IMR-90 (cell line): Measurements from ENCODE around the gene KLK1. TPM values are rescaled to one million over a fixed set of nuclear protein-coding genes. Genes with fewer than 3 reads are reported as not detected.

Experiments
- ATAC-seq: fragments of 200-7000 bp; cut with Tn5 transposase; 2 replicates; pipeline ENCODE4 v1.9.1; 2020; ENCODE audit warnings: low read depth, mild to moderate bottlenecking, moderate library complexity
- BruUV-seq: library from RNA; stranded (reverse); fragments of 400-500 nt; replicated peaks from 2 replicates; lab custom pipeline; 2021; lab: Mats Ljungman, UMichigan
- CTCF ChIA-PET: fragments of 300-600 bp; formaldehyde crosslinking; extraction: SDS; loops from one replicate; lab custom pipeline; 2021; ENCODE audit warnings: antibody characterized with exemption; lab: Yijun Ruan, JAX
- POLR2A ChIA-PET: fragments of 300-600 bp; sonication (Branson Sonifier 250); formaldehyde crosslinking; loops from one replicate; lab custom pipeline; 2022; ENCODE audit warnings: antibody characterized with exemption; ENCODE audit not compliant: unreplicated experiment; lab: Charles Lee
- DNase-seq: peaks from one replicate; pipeline ENCODE4 v3.0.0; 2013
- H2AFZ ChIP-seq: replicated peaks from 2 replicates; pipeline ENCODE3; 2013; ENCODE audit warnings: low read length, mild to moderate bottlenecking; ENCODE audit not compliant: poor library complexity
- H2AK5ac ChIP-seq: 2 replicates; pipeline ENCODE4 v1.6.1; 2013; ENCODE audit warnings: low read depth, low read length, inconsistent platforms
- H2AK9ac ChIP-seq: replicated peaks from 2 replicates; pipeline ENCODE3; 2013; ENCODE audit warnings: mild to moderate bottlenecking, low read depth, low read length, moderate library complexity; ENCODE audit not compliant: poor library complexity
- H2BK120ac ChIP-seq: 2 replicates; pipeline ENCODE4 v1.6.1; 2013; ENCODE audit warnings: low read depth, low read length, inconsistent platforms
- H2BK15ac ChIP-seq: 3 replicates; pipeline ENCODE4 v1.6.1; 2013; ENCODE audit warnings: low read depth, low read length, inconsistent platforms
- H2BK20ac ChIP-seq: 2 replicates; pipeline ENCODE4 v1.6.1; 2013; ENCODE audit warnings: low read depth, mild to moderate bottlenecking, inconsistent platforms, low read length, moderate library complexity
- H2BK5ac ChIP-seq: 2 replicates; pipeline ENCODE4 v1.6.1; 2013; ENCODE audit warnings: mild to moderate bottlenecking, low read depth, low read length, inconsistent platforms; ENCODE audit not compliant: poor library complexity, severe bottlenecking
- H3K14ac ChIP-seq: replicated peaks from 2 replicates; pipeline ENCODE4 v1.6.1; 2013; ENCODE audit warnings: low read depth, low read length, inconsistent platforms
- H3K18ac ChIP-seq: 2 replicates; pipeline ENCODE4 v1.6.1; 2013; ENCODE audit warnings: low read depth, low read length, control low read depth
- H3K23ac ChIP-seq: 2 replicates; pipeline ENCODE4 v1.6.1; 2013; ENCODE audit warnings: low read depth, low read length, inconsistent platforms
- H3K27ac ChIP-seq: 2 replicates; pipeline ENCODE4 v1.5.1; 2013; ENCODE audit warnings: mild to moderate bottlenecking, control low read depth, low read length; ENCODE audit not compliant: insufficient read depth
- H3K27me3 ChIP-seq: 2 replicates; pipeline ENCODE4 v1.6.1; 2013; ENCODE audit warnings: low read length; ENCODE audit not compliant: control insufficient read depth, insufficient read depth
- H3K36me3 ChIP-seq: 2 replicates; pipeline ENCODE4 v1.6.1; 2013; ENCODE audit warnings: low read length, mixed read lengths; ENCODE audit not compliant: control insufficient read depth, insufficient read depth
- H3K4ac ChIP-seq: 2 replicates; pipeline ENCODE4 v1.6.1; 2013; ENCODE audit warnings: low read depth, low read length, inconsistent platforms
- H3K4me1 ChIP-seq: 2 replicates; pipeline ENCODE4 v1.6.1; 2013; ENCODE audit warnings: low read length, mixed read lengths; ENCODE audit not compliant: control insufficient read depth, insufficient read depth
- H3K4me2 ChIP-seq: 2 replicates; pipeline ENCODE4 v1.6.1; 2013; ENCODE audit warnings: low read depth, mild to moderate bottlenecking, control low read depth, low read length, moderate library complexity
- H3K4me3 ChIP-seq: 2 replicates; pipeline ENCODE4 v1.5.1; 2013; ENCODE audit warnings: low read depth, mild to moderate bottlenecking, control low read depth, low read length, moderate library complexity; ENCODE audit not compliant: insufficient read depth
- H3K56ac ChIP-seq: 2 replicates; pipeline ENCODE4 v1.6.1; 2013; ENCODE audit warnings: low read length, inconsistent platforms; ENCODE audit not compliant: insufficient read depth; ENCODE audit errors: extremely low read depth
- H3K79me1 ChIP-seq, 2 experiments: 2 replicates each; pipeline ENCODE4 v1.6.1; 2013; ENCODE audit warnings: low read length in 2 of 2, inconsistent platforms in 1 of 2, low read depth in 1 of 2
- H3K9ac ChIP-seq: 2 replicates; pipeline ENCODE4 v1.6.1; 2013; ENCODE audit warnings: low read depth, low read length, control low read depth
- H3K9me1 ChIP-seq: 2 replicates; pipeline ENCODE4 v1.6.1; 2013; ENCODE audit warnings: low read length, inconsistent platforms; ENCODE audit not compliant: insufficient read depth
- H3K9me3 ChIP-seq: 2 replicates; pipeline ENCODE4 v1.6.1; 2013; ENCODE audit warnings: low read length; ENCODE audit not compliant: control insufficient read depth, insufficient read depth
- H4K20me1 ChIP-seq: 2 replicates; pipeline ENCODE4 v1.6.1; 2013; ENCODE audit warnings: low read length, inconsistent platforms; ENCODE audit not compliant: insufficient read depth
- H4K5ac ChIP-seq: 2 replicates; pipeline ENCODE4 v1.6.1; 2013; ENCODE audit warnings: mild to moderate bottlenecking, low read depth, low read length, control low read depth
- H4K8ac ChIP-seq, 2 experiments: 2 replicates each; pipeline ENCODE4 v1.6.1; 2013; ENCODE audit warnings: low read depth in 2 of 2, low read length in 2 of 2, control low read depth in 1 of 2, inconsistent platforms in 1 of 2
- H4K91ac ChIP-seq: 2 replicates; pipeline ENCODE4 v1.6.1; 2013; ENCODE audit warnings: low read depth, low read length, inconsistent platforms; ENCODE audit not compliant: insufficient read depth
- CEBPB ChIP-seq: IDR thresholded peaks from 2 replicates; pipeline ENCODE4 v1.6.1; 2012; ENCODE audit warnings: low read depth, low read length, improper control_type of control experiment
- CTCF ChIP-seq: conservative IDR thresholded peaks from 2 replicates; pipeline ENCODE4 v1.5.1; 2012; ENCODE audit warnings: mild to moderate bottlenecking, low read depth, low read length, improper control_type of control experiment
- ELK1 ChIP-seq: fragments of 150-350 bp; IDR thresholded peaks from 2 replicates; pipeline ENCODE4 v1.6.1; 2016; ENCODE audit warnings: low read depth, mild to moderate bottlenecking, low read length, moderate library complexity, borderline replicate concordance
- NFE2L2 ChIP-seq: fragments of 150-350 bp; IDR thresholded peaks from 2 replicates; pipeline ENCODE4 v1.6.1; 2016; ENCODE audit warnings: low read depth, mild to moderate bottlenecking, low read length
- POLR2A ChIP-seq: IDR thresholded peaks from 2 replicates; pipeline ENCODE4 v1.6.1; 2012; ENCODE audit warnings: mild to moderate bottlenecking, low read depth, low read length
- RAD21 ChIP-seq: IDR thresholded peaks from 2 replicates; pipeline ENCODE4 v1.6.1; 2012; ENCODE audit warnings: low read length, improper control_type of control experiment
- RFX5 ChIP-seq: IDR thresholded peaks from 2 replicates; pipeline ENCODE4 v1.8.0; 2012; ENCODE audit warnings: low read depth, mild to moderate bottlenecking, low read length, moderate library complexity
- SMC3 ChIP-seq: fragments of 150-350 bp; IDR thresholded peaks from 2 replicates; pipeline ENCODE4 v1.6.1; 2016; ENCODE audit warnings: low read depth, mild to moderate bottlenecking, antibody characterized with exemption, low read length, moderate library complexity
- WGBS, 2 experiments: methylation state at CpG; one replicate each; pipeline versions ENCODE4 v1.1.5 to v1.1.7; 2013; ENCODE audit warnings: missing lambda C conversion rate in 2 of 2; ENCODE audit not compliant: insufficient read length in 1 of 2; ENCODE audit errors: extremely low coverage in 2 of 2; 5-methylcytosine and 5-hydroxymethylcytosine counted together
- dilution Hi-C: fragments of 300-500 bp; cut with HindIII; formaldehyde crosslinking; loops from one replicate; pipeline ENCODE4 v1.14.3; 2018; ENCODE audit warnings: low sequenced_read_pairs; ENCODE audit not compliant: unreplicated experiment
- in situ Hi-C: fragments of 300-500 bp; cut with MboI; formaldehyde crosslinking; loops from 3 replicates; pipeline ENCODE4 v1.14.3; 2019; ENCODE audit warnings: low sequenced_read_pairs, inconsistent platforms, mixed read lengths
- intact Hi-C: fragments of 100-400 bp; cut with micrococcal nuclease; formaldehyde crosslinking; loops from 2 replicates; pipeline ENCODE4 v1.10.0; 2022
- polyA plus RNA-seq, 3 experiments: library from polyadenylated mRNA; depleted of rRNA; stranded (reverse); fragments of >200 nt; gene quantifications; 2 replicates each; pipeline ENCODE4 v1.2.3, GENCODE V29; 2012; ENCODE audit warnings: low replicate concordance in 1 of 3
- total RNA-seq: library from RNA; depleted of rRNA; stranded (reverse); fragments of >200 nt; gene quantifications from 2 replicates; pipeline ENCODE4 v1.2.3, GENCODE V29; 2012

KLK1 gene
- total and polyA plus RNA-seq, 2 of the 4 experiments (the other 2 are of a cell fraction), result not detected

GRCh38 chr19:50870417-50871089 lies 47.0 kb upstream of the KLK1 start:
- H2AK9ac ChIP-seq, result peak overlapping the region; percentile 19
- H4K8ac ChIP-seq, result no peak overlapping the region
- no peak overlapping the region for H3K4me2 ChIP-seq
- H3K9me1 ChIP-seq, result no peaks in the 10 kb centered on the region
- H2BK20ac ChIP-seq, result no peak overlapping the region
- no peak overlapping the region for H4K5ac ChIP-seq
- TF ChIP-seq SMC3 (no peak), NFE2L2 (no peak), CTCF (no peak), POLR2A (no peak), ELK1 (no peak), RFX5 (no peak), CEBPB (no peak), RAD21 (no peak)
- DNase-seq (peak; percentile 3), ATAC-seq (no peak)
- no peak overlapping the region for H3K9ac ChIP-seq
- H3K9me3 ChIP-seq, result no peaks in the 10 kb centered on the region
- H3K4me3 ChIP-seq, result no peak overlapping the region
- no peaks in the 10 kb centered on the region for H3K27me3 ChIP-seq
- H3K23ac ChIP-seq, result no peak overlapping the region
- no peak overlapping the region for H3K27ac ChIP-seq
- H4K20me1 ChIP-seq, result no peaks in the 10 kb centered on the region
- dilution Hi-C loops, result no loop called here
- H2BK120ac ChIP-seq, result no peak overlapping the region
- intact Hi-C loops, result no loop called here
- H2BK15ac ChIP-seq, result no peak overlapping the region
- 42% methylated on average over 7 of the region's 26 CpGs; no CpG with 5 or more reads in 1 of the 2 experiments for WGBS, 2 experiments
- ChIA-PET CTCF (no interaction called here), POLR2A (no interaction called here)
- H3K4me1 ChIP-seq, result no peaks in the 10 kb centered on the region
- in situ Hi-C loops, result no loop called here
- H2BK5ac ChIP-seq, result no peak overlapping the region
- H3K14ac ChIP-seq, result no peak overlapping the region
- H4K91ac ChIP-seq, result no peak overlapping the region
- BruUV-seq, result no TSS peak
- peak overlapping the region; percentile 21 for H2AFZ ChIP-seq
- no peak overlapping the region for H3K18ac ChIP-seq
- no peak overlapping the region for H3K56ac ChIP-seq
- H3K4ac ChIP-seq, result no peak overlapping the region
- H3K79me1 ChIP-seq, result no peaks in the 10 kb centered on the region
- H2AK5ac ChIP-seq, result no peak overlapping the region
- H3K36me3 ChIP-seq, result no peaks in the 10 kb centered on the region
